Neural progenitor cell (in vitro differentiated cells): Measurements from ENCODE around the gene MAP2K5. TPM values are rescaled to one million over a fixed set of nuclear protein-coding genes. Genes with fewer than 3 reads are reported as not detected.

Source experiments
- DNase-seq: peaks from one replicate; pipeline ENCODE4 v3.0.0-alpha.2; 2016; ENCODE audit warnings: low spot score
- H2AFZ ChIP-seq: fragments of 200-600 bp; sonication (generic); replicated peaks from 2 replicates; pipeline ENCODE4 v1.6.1; 2016; ENCODE audit warnings: antibody characterized with exemption
- H3F3A ChIP-seq: fragments of 200-600 bp; sonication (generic); 2 replicates; pipeline ENCODE4 v1.6.1; 2016; ENCODE audit warnings: antibody characterized with exemption, low read depth
- H3K27ac ChIP-seq: fragments of 200-600 bp; sonication (generic); 2 replicates; pipeline ENCODE4 v1.5.1; 2016; ENCODE audit warnings: mild to moderate bottlenecking
- H3K27me3 ChIP-seq: fragments of 200-600 bp; sonication (generic); 2 replicates; pipeline ENCODE4 v1.6.1; 2016; ENCODE audit warnings: mild to moderate bottlenecking, moderate library complexity
- H3K36me3 ChIP-seq: fragments of 200-600 bp; sonication (generic); 2 replicates; pipeline ENCODE4 v1.5.1; 2016
- H3K4me1 ChIP-seq: fragments of 200-600 bp; sonication (generic); 2 replicates; pipeline ENCODE4 v1.6.1; 2016; ENCODE audit warnings: mixed run types
- H3K4me2 ChIP-seq: fragments of 200-600 bp; sonication (generic); 2 replicates; pipeline ENCODE4 v1.6.1; 2016
- H3K4me3 ChIP-seq: fragments of 200-600 bp; sonication (generic); 2 replicates; pipeline ENCODE4 v1.5.1; 2016
- H3K79me2 ChIP-seq: fragments of 200-600 bp; sonication (generic); 2 replicates; pipeline ENCODE4 v1.6.1; 2016; ENCODE audit warnings: low read depth
- H3K9ac ChIP-seq: fragments of 200-600 bp; sonication (generic); 2 replicates; pipeline ENCODE4 v1.6.1; 2016
- H3K9me3 ChIP-seq: fragments of 200-600 bp; sonication (generic); 2 replicates; pipeline ENCODE4 v1.5.1; 2016; ENCODE audit warnings: low read depth
- H4K20me1 ChIP-seq: fragments of 200-600 bp; sonication (generic); 2 replicates; pipeline ENCODE4 v1.6.1; 2016; ENCODE audit warnings: low read depth
- H3K27ac Mint-ChIP-seq: 3 replicates; pipeline ENCODE4 v1.8.0; 2021; ENCODE audit warnings: mixed read lengths
- H3K27me3 Mint-ChIP-seq: 2 replicates; pipeline ENCODE4 v1.8.0; 2022; ENCODE audit warnings: low read depth, mild to moderate bottlenecking, inconsistent platforms, moderate library complexity, mixed read lengths; ENCODE audit not compliant: insufficient read depth
- H3K36me3 Mint-ChIP-seq: 3 replicates; pipeline ENCODE4 v1.8.0; 2021; ENCODE audit warnings: mixed read lengths
- H3K4me1 Mint-ChIP-seq: 3 replicates; pipeline ENCODE4 v1.8.0; 2021; ENCODE audit warnings: mixed read lengths
- H3K4me3 Mint-ChIP-seq: 3 replicates; pipeline ENCODE4 v1.8.0; 2021; ENCODE audit warnings: mild to moderate bottlenecking, moderate library complexity, mixed read lengths
- H3K9me3 Mint-ChIP-seq: 3 replicates; pipeline ENCODE4 v1.8.0; 2020; ENCODE audit warnings: mixed read lengths
- EZH2 ChIP-seq: fragments of 200-600 bp; sonication (generic); IDR thresholded peaks from 2 replicates; pipeline ENCODE4 v1.6.1; 2017; ENCODE audit warnings: antibody characterized with exemption, mild to moderate bottlenecking, moderate library complexity
- EZH2phosphoT487 ChIP-seq: fragments of 200-600 bp; sonication (generic); IDR thresholded peaks from 2 replicates; pipeline ENCODE4 v1.6.1; 2017; ENCODE audit warnings: antibody characterized with exemption
- total RNA-seq: library from RNA; depleted of rRNA; stranded (reverse); fragments of >200 nt; gene quantifications from 2 replicates; pipeline ENCODE4 v1.2.3, GENCODE V29; 2015; ENCODE audit warnings: low replicate concordance
- TF ChIP-seq, protein P1 (sequence below): fragments of 200-600 bp; sonication (generic); IDR thresholded peaks from 2 replicates; pipeline ENCODE4 v1.5.1; 2017; ENCODE audit warnings: antibody characterized with exemption, mild to moderate bottlenecking

Gene MAP2K5
- total RNA-seq, 1 donor from 2014 or later, result 17.2 TPM

DNA sequence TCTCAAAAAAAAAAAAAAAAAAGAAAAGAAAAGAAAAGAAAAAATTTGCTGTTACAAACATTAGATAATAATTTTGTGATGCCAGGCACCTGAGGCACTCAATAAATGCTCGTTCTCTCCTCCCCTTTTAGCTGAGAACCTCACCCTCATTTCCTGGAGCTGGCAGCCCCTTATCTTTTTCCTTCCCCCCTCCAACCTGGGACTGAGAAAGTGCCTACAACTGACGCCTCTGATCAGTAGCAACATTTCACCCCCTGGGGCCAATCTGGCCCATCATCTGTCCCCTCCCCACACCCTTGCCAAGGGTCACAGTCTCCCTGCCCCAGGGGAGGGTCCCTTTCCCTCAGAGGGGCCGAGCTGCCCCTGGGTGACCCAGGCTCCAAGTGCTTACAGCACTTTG, 309.9 kb downstream of the MAP2K5 start:
- no peaks in the 10 kb centered on the region for H4K20me1 ChIP-seq
- Mint-ChIP-seq H3K27me3 (peaks cover 10% of the 10 kb centered on the region), H3K27ac (no peak overlapping the region), H3K36me3 (peaks cover 1% of the 10 kb centered on the region), H3K4me1 (peaks cover 33% of the 10 kb centered on the region), H3K4me3 (no peak overlapping the region), H3K9me3 (peaks cover 9% of the 10 kb centered on the region)
- no peaks in the 10 kb centered on the region for H3K36me3 ChIP-seq
- H3K4me3 ChIP-seq, result no peak overlapping the region
- H2AFZ ChIP-seq, result no peak overlapping the region
- peaks cover 8% of the 10 kb centered on the region for H3K4me1 ChIP-seq
- H3K9ac ChIP-seq, result no peak overlapping the region
- H3F3A ChIP-seq, result no peaks in the 10 kb centered on the region
- TF ChIP-seq EZH2 (no peak), EZH2phosphoT487 (no peak)
- TF ChIP-seq, protein P1, sequence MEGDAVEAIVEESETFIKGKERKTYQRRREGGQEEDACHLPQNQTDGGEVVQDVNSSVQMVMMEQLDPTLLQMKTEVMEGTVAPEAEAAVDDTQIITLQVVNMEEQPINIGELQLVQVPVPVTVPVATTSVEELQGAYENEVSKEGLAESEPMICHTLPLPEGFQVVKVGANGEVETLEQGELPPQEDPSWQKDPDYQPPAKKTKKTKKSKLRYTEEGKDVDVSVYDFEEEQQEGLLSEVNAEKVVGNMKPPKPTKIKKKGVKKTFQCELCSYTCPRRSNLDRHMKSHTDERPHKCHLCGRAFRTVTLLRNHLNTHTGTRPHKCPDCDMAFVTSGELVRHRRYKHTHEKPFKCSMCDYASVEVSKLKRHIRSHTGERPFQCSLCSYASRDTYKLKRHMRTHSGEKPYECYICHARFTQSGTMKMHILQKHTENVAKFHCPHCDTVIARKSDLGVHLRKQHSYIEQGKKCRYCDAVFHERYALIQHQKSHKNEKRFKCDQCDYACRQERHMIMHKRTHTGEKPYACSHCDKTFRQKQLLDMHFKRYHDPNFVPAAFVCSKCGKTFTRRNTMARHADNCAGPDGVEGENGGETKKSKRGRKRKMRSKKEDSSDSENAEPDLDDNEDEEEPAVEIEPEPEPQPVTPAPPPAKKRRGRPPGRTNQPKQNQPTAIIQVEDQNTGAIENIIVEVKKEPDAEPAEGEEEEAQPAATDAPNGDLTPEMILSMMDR, result no peak
- no peak for DNase-seq
- H3K27ac ChIP-seq, result no peak overlapping the region
- H3K4me2 ChIP-seq, result no peak overlapping the region
- H3K9me3 ChIP-seq, result no peaks in the 10 kb centered on the region
- no peaks in the 10 kb centered on the region for H3K27me3 ChIP-seq
- no peaks in the 10 kb centered on the region for H3K79me2 ChIP-seq

DNA sequence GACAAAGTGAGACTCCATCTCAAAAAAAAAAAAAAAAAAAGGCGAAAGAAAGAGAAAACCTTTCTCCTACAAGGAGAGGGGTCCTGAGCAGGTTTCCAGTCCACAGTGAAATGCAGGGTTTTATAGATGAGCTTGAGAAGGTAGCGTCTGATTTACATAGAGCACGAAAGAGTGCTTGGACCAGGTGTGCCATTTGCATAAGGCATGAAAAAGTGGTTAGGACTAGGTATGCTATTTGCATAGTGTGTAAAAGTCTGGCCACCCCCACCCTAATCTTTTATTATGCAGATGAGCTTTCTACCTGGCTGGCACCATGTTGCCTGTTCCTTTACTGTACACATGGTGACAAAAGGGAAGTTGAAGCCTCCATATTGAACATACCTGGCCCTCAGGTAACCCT, 311.0 kb downstream of the MAP2K5 start:
- Mint-ChIP-seq H3K9me3 (peaks cover 5% of the 10 kb centered on the region), H3K4me1 (peaks cover 35% of the 10 kb centered on the region), H3K27ac (no peak overlapping the region), H3K36me3 (peaks cover 1% of the 10 kb centered on the region), H3K4me3 (no peak overlapping the region), H3K27me3 (peaks cover 10% of the 10 kb centered on the region)
- no peaks in the 10 kb centered on the region for H3K79me2 ChIP-seq
- no peaks in the 10 kb centered on the region for H4K20me1 ChIP-seq
- no peaks in the 10 kb centered on the region for H3K27me3 ChIP-seq
- H3K4me2 ChIP-seq, result no peak overlapping the region
- no peaks in the 10 kb centered on the region for H3K36me3 ChIP-seq
- TF ChIP-seq, protein P1, result no peak
- TF ChIP-seq EZH2phosphoT487 (no peak), EZH2 (no peak)
- no peaks in the 10 kb centered on the region for H3K9me3 ChIP-seq
- H2AFZ ChIP-seq, result no peak overlapping the region
- no peak overlapping the region for H3K27ac ChIP-seq
- H3K9ac ChIP-seq, result no peak overlapping the region
- no peak overlapping the region for H3K4me3 ChIP-seq
- no peaks in the 10 kb centered on the region for H3F3A ChIP-seq
- H3K4me1 ChIP-seq, result peaks cover 3% of the 10 kb centered on the region
- no peak for DNase-seq

DNA sequence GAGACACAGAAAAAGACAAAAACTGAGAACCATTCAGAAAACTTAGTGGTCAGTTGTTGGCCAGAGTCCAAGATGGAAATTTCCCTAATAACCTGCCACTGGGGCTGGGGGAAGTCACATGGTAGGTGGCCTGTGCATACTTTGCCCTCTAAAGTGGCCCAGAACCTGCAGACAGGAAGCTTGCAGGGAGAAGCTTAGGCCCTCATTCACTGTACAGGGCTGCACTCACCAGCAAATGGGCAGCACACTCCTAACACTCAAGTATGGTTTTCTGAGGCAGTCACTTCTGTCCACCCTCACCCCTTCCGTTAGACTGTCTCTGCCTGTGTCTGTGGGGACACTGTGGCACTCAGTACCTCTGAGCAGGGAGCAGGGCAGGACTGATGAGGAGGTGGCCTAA, 311.9 kb downstream of the MAP2K5 start:
- H4K20me1 ChIP-seq, result no peaks in the 10 kb centered on the region
- no peak overlapping the region for H2AFZ ChIP-seq
- no peaks in the 10 kb centered on the region for H3K36me3 ChIP-seq
- no peaks in the 10 kb centered on the region for H3K27me3 ChIP-seq
- TF ChIP-seq EZH2phosphoT487, result no peak
- TF ChIP-seq EZH2, result no peak
- TF ChIP-seq, protein P1, result no peak
- no peak for DNase-seq
- H3K4me1 Mint-ChIP-seq, result peaks cover 36% of the 10 kb centered on the region
- no peak overlapping the region for H3K4me3 Mint-ChIP-seq
- H3K9ac ChIP-seq, result no peak overlapping the region
- no peak overlapping the region for H3K4me2 ChIP-seq
- H3K36me3 Mint-ChIP-seq, result no peaks in the 10 kb centered on the region
- H3K27ac Mint-ChIP-seq, result peak overlapping the region; percentile 90
- H3K79me2 ChIP-seq, result no peaks in the 10 kb centered on the region
- no peak overlapping the region for H3K4me3 ChIP-seq
- H3F3A ChIP-seq, result no peaks in the 10 kb centered on the region
- peaks cover under 1% of the 10 kb centered on the region for H3K9me3 Mint-ChIP-seq
- H3K27me3 Mint-ChIP-seq, result peaks cover 15% of the 10 kb centered on the region
- H3K27ac ChIP-seq, result no peak overlapping the region
- no peaks in the 10 kb centered on the region for H3K9me3 ChIP-seq
- H3K4me1 ChIP-seq, result peaks cover 3% of the 10 kb centered on the region
